H1 (cell line): Measurements from ENCODE around the gene RBM19. TPM values are rescaled to one million over a fixed set of nuclear protein-coding genes. Genes with fewer than 3 reads are reported as not detected.

Experiments
- CTCF ChIA-PET: fragments of 300-600 bp; sonication (Branson Sonifier 250); formaldehyde crosslinking; loops from one replicate; lab custom pipeline; 2021; ENCODE audit not compliant: partially characterized antibody; lab: Charles Lee
- POLR2A ChIA-PET: fragments of 300-600 bp; sonication (Branson Sonifier 250); formaldehyde crosslinking; loops from one replicate; lab custom pipeline; 2021; ENCODE audit warnings: inconsistent platforms; ENCODE audit not compliant: partially characterized antibody; lab: Charles Lee
- DNase-seq, 2 experiments: peaks; one replicate each; pipeline versions ENCODE4 v3.0.0 to v3.0.0-alpha.2; 2010 to 2022; ENCODE audit warnings: low spot score in 2 of 2, low read depth in 1 of 2, mixed read lengths in 1 of 2
- FAIRE-seq: peaks from 2 replicates; lab custom pipeline; 2011; peaks lifted over from hg19 to GRCh38; lab: Jason Lieb, UNC
- H2AFZ ChIP-seq: 2 replicates; pipeline ENCODE4 v1.8.1; 2012; ENCODE audit warnings: low read length, inconsistent platforms
- H2AK5ac ChIP-seq: 2 replicates; pipeline ENCODE4 v1.6.1; 2013; ENCODE audit warnings: low read depth, low read length
- H2BK120ac ChIP-seq: replicated peaks from 2 replicates; pipeline ENCODE3; 2013; ENCODE audit warnings: low read depth, low read length, inconsistent platforms
- H2BK12ac ChIP-seq: 2 replicates; pipeline ENCODE4 v1.6.1; 2013; ENCODE audit warnings: low read depth, low read length
- H2BK15ac ChIP-seq: 2 replicates; pipeline ENCODE4 v1.6.1; 2013; ENCODE audit warnings: low read length
- H2BK20ac ChIP-seq: 2 replicates; pipeline ENCODE4 v1.6.1; 2013; ENCODE audit warnings: low read length
- H2BK5ac ChIP-seq: 2 replicates; pipeline ENCODE4 v1.6.1; 2013; ENCODE audit warnings: low read depth, low read length
- H3K14ac ChIP-seq: 2 replicates; pipeline ENCODE4 v1.6.1; 2013; ENCODE audit warnings: inconsistent platforms; ENCODE audit not compliant: insufficient read length
- H3K18ac ChIP-seq: 2 replicates; pipeline ENCODE4 v1.6.1; 2013; ENCODE audit warnings: low read length; ENCODE audit errors: extremely low read depth
- H3K23ac ChIP-seq: 2 replicates; pipeline ENCODE4 v1.6.1; 2013; ENCODE audit warnings: inconsistent platforms; ENCODE audit not compliant: insufficient read length
- H3K23me2 ChIP-seq: 2 replicates; pipeline ENCODE4 v1.6.1; 2013; ENCODE audit warnings: low read depth, low read length
- H3K27ac ChIP-seq: 2 replicates; pipeline ENCODE4 v1.6.1; 2011; ENCODE audit warnings: low read depth, low read length, inconsistent platforms
- H3K27me3 ChIP-seq, 4 experiments: replicated peaks in 1 of 4; 1 replicate in 1 of 4; 2 replicates in 3 of 4; pipeline versions ENCODE4 v1.6.1 to v1.8.1; 2011 to 2013; ENCODE audit warnings: low read length in 3 of 4, mild to moderate bottlenecking in 3 of 4, inconsistent platforms in 2 of 4, mixed read lengths in 2 of 4, moderate library complexity in 1 of 4; ENCODE audit not compliant: control insufficient read depth in 3 of 4, insufficient read depth in 3 of 4; ENCODE audit errors: extremely low read depth in 1 of 4
- H3K36me3 ChIP-seq, 4 experiments: 2 replicates each; pipeline versions ENCODE4 v1.6.1 to v1.8.1; 2011 to 2013; ENCODE audit warnings: mild to moderate bottlenecking in 4 of 4, low read length in 3 of 4, moderate library complexity in 2 of 4, control low read depth in 1 of 4, inconsistent platforms in 1 of 4; ENCODE audit not compliant: insufficient read depth in 4 of 4, control insufficient read depth in 2 of 4
- H3K4ac ChIP-seq: replicated peaks from 2 replicates; pipeline ENCODE3; 2013; ENCODE audit warnings: low read length, low read depth, mixed read lengths, inconsistent platforms; ENCODE audit not compliant: insufficient read length
- H3K4me1 ChIP-seq, 4 experiments: replicated peaks in 1 of 4; 1 replicate in 1 of 4; 2 replicates in 3 of 4; pipeline versions ENCODE4 v1.6.1 to v1.8.1; 2011 to 2013; ENCODE audit warnings: low read length in 3 of 4, inconsistent platforms in 2 of 4, mixed read lengths in 1 of 4; ENCODE audit not compliant: insufficient read depth in 4 of 4, control insufficient read depth in 3 of 4
- H3K4me2 ChIP-seq, 2 experiments: 2 replicates each; pipeline versions ENCODE4 v1.6.1 to v1.8.1; 2011 to 2013; ENCODE audit warnings: low read depth in 2 of 2, low read length in 2 of 2, control low read depth in 1 of 2, inconsistent platforms in 1 of 2, mild to moderate bottlenecking in 1 of 2; ENCODE audit not compliant: insufficient read depth in 1 of 2
- H3K4me3 ChIP-seq, 4 experiments: fragments of 200-600, 300-600 bp in 1 of 4; sonication (generic), shearing (Covaris generic), sonication (Bioruptor Twin) in 1 of 4; 2 replicates each; pipeline versions ENCODE4 v1.5.1 to v1.8.1; 2011 to 2016; ENCODE audit warnings: low read length in 4 of 4, low read depth in 3 of 4, control low read depth in 2 of 4, inconsistent platforms in 2 of 4, mild to moderate bottlenecking in 2 of 4, mixed read lengths in 1 of 4, moderate library complexity in 1 of 4; ENCODE audit not compliant: insufficient read depth in 2 of 4; ENCODE audit errors: extremely low read depth in 1 of 4
- H3K56ac ChIP-seq: replicated peaks from 2 replicates; pipeline ENCODE3; 2013; ENCODE audit warnings: low read depth, mild to moderate bottlenecking, mixed read lengths, low read length, inconsistent platforms; ENCODE audit not compliant: insufficient read length
- H3K79me1 ChIP-seq: 2 replicates; pipeline ENCODE4 v1.6.1; 2013; ENCODE audit warnings: low read depth, low read length, control low read depth
- H3K79me2 ChIP-seq, 2 experiments: 2 replicates each; pipeline versions ENCODE4 v1.6.1 to v1.8.1; 2012 to 2013; ENCODE audit warnings: low read length in 2 of 2, mild to moderate bottlenecking in 2 of 2, inconsistent platforms in 1 of 2; ENCODE audit not compliant: insufficient read depth in 2 of 2, control insufficient read depth in 1 of 2
- H3K9ac ChIP-seq, 4 experiments: replicated peaks in 1 of 4; 1 replicate in 1 of 4; 2 replicates in 3 of 4; pipeline versions ENCODE4 v1.6.1 to v1.8.1; 2011 to 2013; ENCODE audit warnings: low read depth in 3 of 4, low read length in 3 of 4, control low read depth in 2 of 4, mild to moderate bottlenecking in 2 of 4, moderate library complexity in 2 of 4, inconsistent platforms in 1 of 4; ENCODE audit errors: extremely low read depth in 1 of 4
- H3K9me3 ChIP-seq, 2 experiments: 2 replicates each; pipeline versions ENCODE4 v1.6.1 to v1.8.1; 2012 to 2013; ENCODE audit warnings: mild to moderate bottlenecking in 2 of 2, moderate library complexity in 2 of 2, control low read depth in 1 of 2, inconsistent platforms in 1 of 2, low read depth in 1 of 2, low read length in 1 of 2, mixed read lengths in 1 of 2; ENCODE audit not compliant: insufficient read depth in 2 of 2
- H4K20me1 ChIP-seq, 2 experiments: replicated peaks in 1 of 2; 2 replicates each; pipeline versions ENCODE3 to v1.8.1; 2011 to 2013; ENCODE audit warnings: inconsistent platforms in 2 of 2, low read length in 2 of 2, mild to moderate bottlenecking in 1 of 2; ENCODE audit not compliant: insufficient read depth in 2 of 2, control insufficient read depth in 1 of 2
- H4K5ac ChIP-seq: 2 replicates; pipeline ENCODE4 v1.6.1; 2013; ENCODE audit warnings: low read length, low read depth, mixed read lengths, inconsistent platforms; ENCODE audit not compliant: insufficient read length
- H4K8ac ChIP-seq: 2 replicates; pipeline ENCODE4 v1.8.0; 2013; ENCODE audit warnings: mild to moderate bottlenecking, moderate library complexity, low read length, inconsistent platforms; ENCODE audit not compliant: insufficient read depth; ENCODE audit errors: extremely low read depth
- H4K91ac ChIP-seq: replicated peaks from 2 replicates; pipeline ENCODE3; 2013; ENCODE audit warnings: low read length, mixed read lengths, inconsistent platforms; ENCODE audit not compliant: insufficient read length
- CBX8 ChIP-seq: fragments of 300-800, 300-1000 bp; sonication (generic); IDR thresholded peaks from 2 replicates; pipeline ENCODE4 v1.7.1; 2016; ENCODE audit warnings: low read depth, low read length, borderline replicate concordance
- FOSL1 ChIP-seq: IDR thresholded peaks from 2 replicates; pipeline ENCODE4 v1.6.1; 2011; ENCODE audit warnings: mild to moderate bottlenecking, low read depth, low read length, moderate library complexity; ENCODE audit not compliant: insufficient read depth
- HDAC6 ChIP-seq: IDR thresholded peaks from one replicate; pipeline ENCODE4 v1.7.1; 2012; ENCODE audit warnings: low read depth, mild to moderate bottlenecking, inconsistent platforms, low read length, moderate library complexity
- KDM5A ChIP-seq: fragments of 200-600 bp; IDR thresholded peaks from 2 replicates; pipeline ENCODE4 v1.7.1; 2012; ENCODE audit warnings: mild to moderate bottlenecking, low read length, inconsistent platforms, mixed read lengths
- RAD21 ChIP-seq, 2 experiments: IDR thresholded peaks in 1 of 2; conservative IDR thresholded peaks in 1 of 2; 2 replicates each; pipeline ENCODE4 v1.6.1; 2011; ENCODE audit warnings: low read depth in 2 of 2, low read length in 2 of 2, improper control_type of control experiment in 1 of 2, inconsistent platforms in 1 of 2, mild to moderate bottlenecking in 1 of 2, moderate library complexity in 1 of 2
- TEAD4 ChIP-seq: IDR thresholded peaks from 2 replicates; pipeline ENCODE4 v1.6.1; 2012; ENCODE audit warnings: low read depth, low read length, inconsistent platforms, mixed read lengths
- WGBS, 2 experiments: shearing (Covaris generic) in 1 of 2; methylation state at CpG; one replicate each; pipeline versions ENCODE4 v1.1.6 to v1.1.7; 2013 to 2015; ENCODE audit warnings: low lambda C conversion rate in 2 of 2, mixed read lengths in 2 of 2, inconsistent platforms in 1 of 2, low coverage in 1 of 2, missing lambda C conversion rate in 1 of 2; ENCODE audit not compliant: insufficient replicate concordance in 2 of 2, insufficient coverage in 1 of 2, insufficient read length in 1 of 2; ENCODE audit errors: extremely low coverage in 1 of 2, missing lambda C conversion rate in 1 of 2; 5-methylcytosine and 5-hydroxymethylcytosine counted together
- polyA plus RNA-seq, 7 experiments: library from polyadenylated mRNA; depleted of rRNA in 3 of 7; stranded (reverse) in 5 of 7; unstranded in 2 of 7; fragments of >200 nt in 5 of 7; fragments of 200-250 nt in 2 of 7; gene quantifications; 1 replicate in 5 of 7; 2 replicates in 1 of 7; 4 replicates in 1 of 7; pipeline versions ENCODE4 v1.2.1 to v1.2.3, GENCODE V29; 2011 to 2013; ENCODE audit warnings: missing spikeins in 2 of 7, mixed read lengths in 2 of 7
- total RNA-seq: library from RNA; stranded (reverse); fragmentation: NEBNext Ultra II Directional; extraction: Animal tissue kit (Norgen Biotek cat#: 25700); gene quantifications from 2 replicates; pipeline ENCODE4 v1.2.1, GENCODE V29; 2021

The RBM19 gene
- total and polyA plus RNA-seq, 2 of the 8 experiments (the other 6 are each of a cell fraction or from before 2014, with no cell fraction given): 23.4 to 61.9 TPM

- Histone ChIP-seq H3K79me1 (no peaks in the 10 kb centered on the region), H4K20me1 (no peaks in the 10 kb centered on the region), H3K23ac (no peak overlapping the region), H3K27ac (no peak overlapping the region), H4K5ac (no peak overlapping the region), H2BK12ac (no peak overlapping the region), H2BK120ac (no peak overlapping the region), H3K14ac (no peak overlapping the region), H2AFZ (no peak overlapping the region), H2BK15ac (no peak overlapping the region), H3K27me3 (0 out of 7 replicates have a peak, but pooled peaks cover 0 to 3% (median 0%) of the 10 kb centered on the region in 4 experiments), H3K4me2 (no peak overlapping the region), H2AK5ac (no peak overlapping the region), H2BK20ac (no peak overlapping the region), H3K4ac (no peak overlapping the region), H2BK5ac (no peak overlapping the region), H3K56ac (no peak overlapping the region), H3K4me1 (peaks cover 0 to 3% (median 0%) of the 10 kb centered on the region in 4 experiments; a peak in 3 of 7 replicates), H3K9me3 (no peaks in the 10 kb centered on the region), H4K8ac (no peak overlapping the region), H4K91ac (no peak overlapping the region), H3K36me3 (no peaks in the 10 kb centered on the region), H3K18ac (no peak overlapping the region), H3K9ac (no peak overlapping the region), H3K23me2 (no peaks in the 10 kb centered on the region), H3K4me3 (no peak overlapping the region), H3K79me2 (no peaks in the 10 kb centered on the region)
- TF ChIP-seq TEAD4: 0 out of 2 replicates have a peak, but pooled peaks have one; percentile 5
- TF ChIP-seq RAD21 (IDR thresholded peaks at IDR 0.05 in 1 of 2, conservative IDR thresholded peaks at IDR 0.05 in 1 of 2; ENCODE audit: low read depth in 2 of 2, low read length in 2 of 2): 0 out of 4 replicates have a peak, but pooled peaks of 1 of the 2 experiments have one; percentile 11
- TF ChIP-seq FOSL1: no peak
- TF ChIP-seq CBX8: no peak
- TF ChIP-seq KDM5A: no peak
- TF ChIP-seq HDAC6: no peak
- CTCF ChIA-PET: interaction anchor here (0.6 to 2.3 kb wide), 11 partner anchors 7 to 373 kb away, joined by 3 to 8 read pairs (median 4); no protein-coding TSS in a partner anchor
- POLR2A ChIA-PET: interaction anchor here (2.6 kb wide), 1 partner anchor 11 kb away, joined by 5 read pairs; no protein-coding TSS in a partner anchor
- WGBS, 2 experiments: 75% methylated on average over 14 of the region's 14 CpGs; no CpG with 5 or more reads in 1 of the 2 experiments
- FAIRE-seq (no peak), DNase-seq (no peak)
These were observed 167.6 kb downstream of the RBM19 start for GRCh38 chr12:113798552-113798951.
